GM21528 (cell line): Measurements from ENCODE around the gene MINAR1.
"Not testable (repeated sequence)": the region's sequence is repeated elsewhere in the genome, so short reads cannot be mapped to it uniquely, and the experiment has no call there.

ENCODE experiments used
- ATAC-seq: cut with Tn5 transposase; IDR thresholded peaks from one replicate; pipeline ENCODE4 v1.9.1; 2021; ENCODE audit warnings: mild to moderate bottlenecking, moderate library complexity; ENCODE audit not compliant: unreplicated experiment, low FRiP score

Gene MINAR1

GRCh38 chr15:79431636-79432344 is at the start of gene MINAR1:
Gene MINAR1 (plus strand): TSS chr15:79432336. CDS start chr15:79456148, 23,812 bp downstream.
- no peak for ATAC-seq

- no peak for ATAC-seq
Observed at GRCh38 chr15:79394231-79394630, 37.9 kb upstream of the MINAR1 start.

- no peak for ATAC-seq
Observed at GRCh38 chr15:79396850-79397249, 35.3 kb upstream of the MINAR1 start.

GRCh38 chr15:79397269-79397910 is 34.7 kb upstream of the MINAR1 start:
- ATAC-seq = no peak

- no peak for ATAC-seq
Observed at GRCh38 chr15:79399606-79400005, 32.5 kb upstream of the MINAR1 start.

GRCh38 chr15:79400650-79401049 is 31.5 kb upstream of the MINAR1 start:
- no peak for ATAC-seq

- ATAC-seq = no peak
Observed at GRCh38 chr15:79401301-79401700, 30.8 kb upstream of the MINAR1 start.

- ATAC-seq = no peak
Observed at GRCh38 chr15:79402136-79402535, 30.0 kb upstream of the MINAR1 start.

- ATAC-seq = no peak
Observed at GRCh38 chr15:79403501-79403900, 28.6 kb upstream of the MINAR1 start.

- no peak for ATAC-seq
Observed at GRCh38 chr15:79406210-79406609, 25.9 kb upstream of the MINAR1 start.

GRCh38 chr15:79408041-79408440 is 24.1 kb upstream of the MINAR1 start:
- ATAC-seq = no peak

GRCh38 chr15:79410237-79410636 is 21.9 kb upstream of the MINAR1 start:
- ATAC-seq = no peak

- no peak for ATAC-seq
Observed at GRCh38 chr15:79412010-79412409, 20.1 kb upstream of the MINAR1 start.

GRCh38 chr15:79412429-79412828 is 19.7 kb upstream of the MINAR1 start:
- ATAC-seq = no peak

- ATAC-seq = no peak
Observed at GRCh38 chr15:79416876-79417275, 15.3 kb upstream of the MINAR1 start.

- no peak for ATAC-seq
Observed at GRCh38 chr15:79418693-79419279, 13.3 kb upstream of the MINAR1 start.

- ATAC-seq = no peak
Observed at GRCh38 chr15:79425591-79426295, 6.4 kb upstream of the MINAR1 start.

GRCh38 chr15:79426899-79427298 is 5.2 kb upstream of the MINAR1 start:
- not testable (repeated sequence) for ATAC-seq

- ATAC-seq = no peak
Observed at GRCh38 chr15:79427781-79428598, 4.1 kb upstream of the MINAR1 start.

- ATAC-seq = no peak
Observed at GRCh38 chr15:79430901-79431635, 1.1 kb upstream of the MINAR1 start.
